Astrocyte (in vitro differentiated cells and primary cell): ENCODE results near the gene EGFL7. TPM values are rescaled to one million over a fixed set of nuclear protein-coding genes. Genes with fewer than 3 reads are reported as not detected.

Experiments
- DNase-seq: peaks from one replicate; pipeline ENCODE4 v3.0.0-alpha.2; 2010; ENCODE audit warnings: low read depth
- FAIRE-seq: peaks from 2 replicates; lab custom pipeline; 2011; peaks lifted over from hg19 to GRCh38; lab: Jason Lieb, UNC
- H2AFZ ChIP-seq: 2 replicates; pipeline ENCODE4 v1.6.0; 2012; ENCODE audit warnings: low read depth, low read length, inconsistent platforms
- H3K27ac ChIP-seq: 2 replicates; pipeline ENCODE4 v1.5.1; 2011; ENCODE audit warnings: low read depth, low read length, inconsistent platforms
- H3K27me3 ChIP-seq: 2 replicates; pipeline ENCODE4 v1.6.0; 2011; ENCODE audit warnings: low read length, inconsistent platforms; ENCODE audit not compliant: insufficient read depth
- H3K36me3 ChIP-seq: 2 replicates; pipeline ENCODE4 v1.5.1; 2011; ENCODE audit warnings: low read length, inconsistent platforms; ENCODE audit not compliant: insufficient read depth
- H3K4me1 ChIP-seq: 2 replicates; pipeline ENCODE4 v1.5.1; 2011; ENCODE audit warnings: low read length, inconsistent platforms; ENCODE audit not compliant: insufficient read depth
- H3K4me2 ChIP-seq: 2 replicates; pipeline ENCODE4 v1.6.0; 2012; ENCODE audit warnings: low read length, inconsistent platforms
- H3K4me3 ChIP-seq: 2 replicates; pipeline ENCODE4 v1.5.1; 2011; ENCODE audit warnings: low read depth, mild to moderate bottlenecking, low read length, inconsistent platforms; ENCODE audit not compliant: insufficient read depth
- H3K79me2 ChIP-seq: 2 replicates; pipeline ENCODE4 v1.6.0; 2012; ENCODE audit warnings: mild to moderate bottlenecking, low read length, inconsistent platforms; ENCODE audit not compliant: insufficient read depth
- H3K9ac ChIP-seq: 2 replicates; pipeline ENCODE4 v1.6.0; 2012; ENCODE audit warnings: mild to moderate bottlenecking, low read length, inconsistent platforms
- H3K9me3 ChIP-seq: 2 replicates; pipeline ENCODE4 v1.5.1; 2012; ENCODE audit warnings: low read depth, mild to moderate bottlenecking, low read length, inconsistent platforms; ENCODE audit not compliant: insufficient read depth
- H4K20me1 ChIP-seq: 2 replicates; pipeline ENCODE4 v1.6.0; 2012; ENCODE audit warnings: low read length, inconsistent platforms; ENCODE audit not compliant: insufficient read depth
- H3K27ac Mint-ChIP-seq: one replicate; pipeline ENCODE4 v1.8.0; 2021; ENCODE audit warnings: mild to moderate bottlenecking, mixed read lengths; ENCODE audit not compliant: unreplicated experiment
- H3K27me3 Mint-ChIP-seq: one replicate; pipeline ENCODE4 v1.8.0; 2021; ENCODE audit warnings: low read depth, mixed read lengths; ENCODE audit not compliant: unreplicated experiment
- H3K36me3 Mint-ChIP-seq: one replicate; pipeline ENCODE4 v1.8.0; 2021; ENCODE audit warnings: low read depth, mixed read lengths; ENCODE audit not compliant: unreplicated experiment
- H3K4me1 Mint-ChIP-seq: one replicate; pipeline ENCODE4 v1.8.0; 2021; ENCODE audit warnings: low read depth, mixed read lengths; ENCODE audit not compliant: unreplicated experiment
- H3K4me3 Mint-ChIP-seq: one replicate; pipeline ENCODE4 v1.8.0; 2021; ENCODE audit warnings: mild to moderate bottlenecking, moderate library complexity, mixed read lengths; ENCODE audit not compliant: unreplicated experiment
- H3K9me3 Mint-ChIP-seq: one replicate; pipeline ENCODE4 v1.8.0; 2021; ENCODE audit warnings: mild to moderate bottlenecking, mixed read lengths; ENCODE audit not compliant: unreplicated experiment
- CTCF ChIP-seq: IDR thresholded peaks from 2 replicates; pipeline ENCODE4 v1.5.1; 2011; ENCODE audit warnings: low read depth, mild to moderate bottlenecking, inconsistent platforms, low read length, moderate library complexity; ENCODE audit not compliant: insufficient read depth
- EZH2 ChIP-seq: IDR thresholded peaks from 2 replicates; pipeline ENCODE4 v1.6.1; 2012; ENCODE audit warnings: mild to moderate bottlenecking, low read length, inconsistent platforms; ENCODE audit not compliant: insufficient read depth
- total RNA-seq: library from RNA; stranded (reverse); gene quantifications from 2 replicates; pipeline ENCODE4 v1.2.1, GENCODE V29; 2021

EGFL7 gene
- total RNA-seq, 1 donor from 2014 or later: 12.3 TPM

- H3K36me3 ChIP-seq: no peaks in the 10 kb centered on the region
- no peak for FAIRE-seq
- no peak for DNase-seq
- Mint-ChIP-seq H3K4me3 (no peak overlapping the region), H3K27ac (no peak overlapping the region), H3K27me3 (peaks cover 9% of the 10 kb centered on the region), H3K4me1 (peaks cover 3% of the 10 kb centered on the region), H3K9me3 (no peaks in the 10 kb centered on the region), H3K36me3 (no peaks in the 10 kb centered on the region)
- H4K20me1 ChIP-seq: no peaks in the 10 kb centered on the region
- no peak overlapping the region for H3K4me3 ChIP-seq
- H3K4me2 ChIP-seq: no peak overlapping the region
- no peaks in the 10 kb centered on the region for H3K79me2 ChIP-seq
- no peak overlapping the region for H3K27ac ChIP-seq
- H3K27me3 ChIP-seq: peaks cover 5% of the 10 kb centered on the region
- H3K9ac ChIP-seq: no peak overlapping the region
- H3K4me1 ChIP-seq: no peaks in the 10 kb centered on the region
- H2AFZ ChIP-seq: no peak overlapping the region
- TF ChIP-seq CTCF (no peak), EZH2 (no peak)
- no peaks in the 10 kb centered on the region for H3K9me3 ChIP-seq
These were observed 36.0 kb downstream of the EGFL7 start for GRCh38 chr9:136698635-136699246.

GRCh38 chr9:136700304-136700703 lies 37.6 kb downstream of the EGFL7 start:
- H3K9me3 Mint-ChIP-seq: peaks cover 2% of the 10 kb centered on the region
- H3K79me2 ChIP-seq: no peaks in the 10 kb centered on the region
- H3K27ac ChIP-seq: no peak overlapping the region
- H3K27me3 Mint-ChIP-seq: peaks cover 11% of the 10 kb centered on the region
- no peak for TF ChIP-seq CTCF
- TF ChIP-seq EZH2: no peak
- peaks cover 5% of the 10 kb centered on the region for H3K27me3 ChIP-seq
- H2AFZ ChIP-seq: no peak overlapping the region
- no peak overlapping the region for H3K9ac ChIP-seq
- H3K36me3 ChIP-seq: no peaks in the 10 kb centered on the region
- DNase-seq (no peak), FAIRE-seq (no peak)
- no peaks in the 10 kb centered on the region for H3K9me3 ChIP-seq
- no peaks in the 10 kb centered on the region for H3K36me3 Mint-ChIP-seq
- no peak overlapping the region for H3K4me2 ChIP-seq
- H4K20me1 ChIP-seq: no peaks in the 10 kb centered on the region
- peaks cover 3% of the 10 kb centered on the region for H3K4me1 Mint-ChIP-seq
- no peak overlapping the region for H3K4me3 ChIP-seq
- no peak overlapping the region for H3K27ac Mint-ChIP-seq
- H3K4me3 Mint-ChIP-seq: no peak overlapping the region
- no peaks in the 10 kb centered on the region for H3K4me1 ChIP-seq

DNA sequence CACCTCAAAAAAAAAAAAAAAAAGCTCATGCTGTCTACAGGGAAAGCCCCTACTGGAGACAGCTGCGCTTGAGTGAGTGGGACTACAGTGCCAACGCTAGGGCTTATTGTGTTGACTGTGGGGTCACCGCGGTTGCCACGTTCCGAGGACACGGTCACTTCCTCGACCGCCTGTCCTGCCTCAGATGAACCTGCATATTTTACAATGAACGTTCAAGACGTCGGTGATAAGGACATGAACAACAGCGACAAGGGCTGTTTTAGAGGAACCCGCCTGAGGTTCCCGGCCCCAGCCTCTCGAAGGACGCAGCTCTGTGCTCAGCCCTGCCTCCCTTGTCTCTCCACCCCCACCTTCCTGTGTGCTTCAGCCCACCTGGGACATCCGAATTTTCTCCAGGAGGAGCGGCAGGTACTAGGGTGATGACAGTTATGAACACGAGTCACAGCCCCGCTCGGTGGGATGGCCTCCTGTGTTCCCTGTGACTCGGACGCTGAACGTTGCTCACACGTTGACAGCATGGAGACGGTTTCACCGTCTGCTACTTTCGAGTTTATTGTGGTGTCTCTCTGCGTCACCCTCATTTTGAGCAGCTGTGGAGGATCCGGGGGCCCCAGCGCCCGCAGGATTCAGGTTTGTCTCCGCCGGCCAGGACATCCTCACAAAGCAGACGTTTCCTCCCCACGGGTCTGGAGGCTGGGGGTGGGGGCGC lies 38.4 kb downstream of the EGFL7 start:
- H2AFZ ChIP-seq: no peak overlapping the region

More for the DNA sequence above, 38.4 kb downstream of the EGFL7 start:
- H3K4me3 ChIP-seq: no peak overlapping the region
- H3K36me3 ChIP-seq: no peaks in the 10 kb centered on the region
- H3K79me2 ChIP-seq: no peaks in the 10 kb centered on the region
- Mint-ChIP-seq H3K36me3 (no peaks in the 10 kb centered on the region), H3K27ac (no peak overlapping the region), H3K9me3 (peaks cover 3% of the 10 kb centered on the region), H3K4me1 (peaks cover 3% of the 10 kb centered on the region), H3K27me3 (peaks cover 16% of the 10 kb centered on the region), H3K4me3 (no peak overlapping the region)
- no peak overlapping the region for H3K4me2 ChIP-seq
- no peak overlapping the region for H3K9ac ChIP-seq
- no peak overlapping the region for H3K27ac ChIP-seq
- no peaks in the 10 kb centered on the region for H3K4me1 ChIP-seq
- H4K20me1 ChIP-seq: no peaks in the 10 kb centered on the region
- no peak for DNase-seq
- TF ChIP-seq EZH2 (peak; percentile 25), CTCF (no peak)
- FAIRE-seq: no peak
- H3K9me3 ChIP-seq: no peaks in the 10 kb centered on the region
- H3K27me3 ChIP-seq: peaks cover 5% of the 10 kb centered on the region
